ENCODE data around the gene KNL1. TPM values are rescaled to one million over a fixed set of nuclear protein-coding genes. Genes with fewer than 3 reads are reported as not detected.

The KNL1 gene, protein sequence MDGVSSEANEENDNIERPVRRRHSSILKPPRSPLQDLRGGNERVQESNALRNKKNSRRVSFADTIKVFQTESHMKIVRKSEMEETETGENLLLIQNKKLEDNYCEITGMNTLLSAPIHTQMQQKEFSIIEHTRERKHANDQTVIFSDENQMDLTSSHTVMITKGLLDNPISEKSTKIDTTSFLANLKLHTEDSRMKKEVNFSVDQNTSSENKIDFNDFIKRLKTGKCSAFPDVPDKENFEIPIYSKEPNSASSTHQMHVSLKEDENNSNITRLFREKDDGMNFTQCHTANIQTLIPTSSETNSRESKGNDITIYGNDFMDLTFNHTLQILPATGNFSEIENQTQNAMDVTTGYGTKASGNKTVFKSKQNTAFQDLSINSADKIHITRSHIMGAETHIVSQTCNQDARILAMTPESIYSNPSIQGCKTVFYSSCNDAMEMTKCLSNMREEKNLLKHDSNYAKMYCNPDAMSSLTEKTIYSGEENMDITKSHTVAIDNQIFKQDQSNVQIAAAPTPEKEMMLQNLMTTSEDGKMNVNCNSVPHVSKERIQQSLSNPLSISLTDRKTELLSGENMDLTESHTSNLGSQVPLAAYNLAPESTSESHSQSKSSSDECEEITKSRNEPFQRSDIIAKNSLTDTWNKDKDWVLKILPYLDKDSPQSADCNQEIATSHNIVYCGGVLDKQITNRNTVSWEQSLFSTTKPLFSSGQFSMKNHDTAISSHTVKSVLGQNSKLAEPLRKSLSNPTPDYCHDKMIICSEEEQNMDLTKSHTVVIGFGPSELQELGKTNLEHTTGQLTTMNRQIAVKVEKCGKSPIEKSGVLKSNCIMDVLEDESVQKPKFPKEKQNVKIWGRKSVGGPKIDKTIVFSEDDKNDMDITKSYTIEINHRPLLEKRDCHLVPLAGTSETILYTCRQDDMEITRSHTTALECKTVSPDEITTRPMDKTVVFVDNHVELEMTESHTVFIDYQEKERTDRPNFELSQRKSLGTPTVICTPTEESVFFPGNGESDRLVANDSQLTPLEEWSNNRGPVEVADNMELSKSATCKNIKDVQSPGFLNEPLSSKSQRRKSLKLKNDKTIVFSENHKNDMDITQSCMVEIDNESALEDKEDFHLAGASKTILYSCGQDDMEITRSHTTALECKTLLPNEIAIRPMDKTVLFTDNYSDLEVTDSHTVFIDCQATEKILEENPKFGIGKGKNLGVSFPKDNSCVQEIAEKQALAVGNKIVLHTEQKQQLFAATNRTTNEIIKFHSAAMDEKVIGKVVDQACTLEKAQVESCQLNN (N-terminal part only)
- 10 to 100 TPM; 22.1 to 22.5 TPM for total RNA-seq

DNA sequence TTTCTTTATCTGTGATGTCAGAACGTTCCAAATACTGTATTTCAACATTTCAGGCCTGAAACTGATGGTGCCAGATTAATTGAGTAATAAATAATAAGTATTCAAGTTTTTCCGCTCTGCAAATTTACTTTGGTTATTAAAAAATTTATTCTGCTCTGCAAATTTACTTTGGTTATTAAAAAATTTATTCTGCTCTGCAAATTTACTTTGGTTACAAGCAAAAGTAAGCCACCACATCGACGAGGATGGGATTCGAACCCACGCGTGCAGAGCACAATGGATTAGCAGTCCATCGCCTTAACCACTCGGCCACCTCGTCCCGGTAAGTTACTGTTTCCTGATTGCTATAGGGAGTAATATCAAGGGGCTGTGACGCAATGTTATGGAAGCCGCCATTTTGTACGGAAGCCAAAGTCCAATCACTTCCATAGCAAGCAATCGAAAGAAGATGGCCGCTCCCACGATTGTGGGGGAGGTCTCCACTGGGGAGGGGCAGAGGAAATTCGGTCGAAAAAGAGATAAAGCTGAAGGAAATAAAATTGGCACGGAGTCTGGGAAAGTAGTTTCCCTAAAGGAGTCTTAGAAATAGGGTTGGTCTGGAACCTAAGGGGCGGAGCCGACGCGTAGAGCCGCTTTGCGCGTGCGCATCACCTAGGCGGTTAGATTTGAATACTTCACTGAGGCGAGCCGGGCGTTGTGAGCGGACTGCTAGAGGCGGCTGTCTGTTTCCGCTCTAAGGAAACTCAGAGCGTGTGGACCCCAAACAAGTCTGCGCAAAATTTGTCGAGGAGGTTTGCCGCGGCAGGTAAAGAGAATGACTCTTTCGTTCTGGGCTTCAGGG is at the start of gene KNL1:
Gene KNL1 (plus strand): TSS at position 662 of the 841 bp plus-strand sequence. CDS start 8,683 bp downstream, outside the sequence.
- CTCF ChIA-PET = interaction anchor here (1.2 to 1.7 kb wide), 3 partner anchors 8 to 29 kb away, joined by 3 to 5 read pairs (median 3); partner anchors contain the start of gene CCDC32
- POLR2A ChIA-PET = interaction anchor here (0.9 to 1.2 kb wide), 2 partner anchors 25 to 30 kb away, joined by 3 to 6 read pairs; partner anchors contain the start of gene RPUSD2

GRCh38 chr15:40545457-40545856 is 48.6 kb upstream of the KNL1 start:
- POLR2A ChIA-PET = no interaction called here
- CTCF ChIA-PET = no interaction called here

GRCh38 chr15:40548610-40549009 is 45.4 kb upstream of the KNL1 start:
- CTCF ChIA-PET = no interaction called here
- POLR2A ChIA-PET = no interaction called here

GRCh38 chr15:40549894-40550293 is 44.2 kb upstream of the KNL1 start:
- ChIA-PET CTCF (no interaction called here), POLR2A (no interaction called here)

DNA sequence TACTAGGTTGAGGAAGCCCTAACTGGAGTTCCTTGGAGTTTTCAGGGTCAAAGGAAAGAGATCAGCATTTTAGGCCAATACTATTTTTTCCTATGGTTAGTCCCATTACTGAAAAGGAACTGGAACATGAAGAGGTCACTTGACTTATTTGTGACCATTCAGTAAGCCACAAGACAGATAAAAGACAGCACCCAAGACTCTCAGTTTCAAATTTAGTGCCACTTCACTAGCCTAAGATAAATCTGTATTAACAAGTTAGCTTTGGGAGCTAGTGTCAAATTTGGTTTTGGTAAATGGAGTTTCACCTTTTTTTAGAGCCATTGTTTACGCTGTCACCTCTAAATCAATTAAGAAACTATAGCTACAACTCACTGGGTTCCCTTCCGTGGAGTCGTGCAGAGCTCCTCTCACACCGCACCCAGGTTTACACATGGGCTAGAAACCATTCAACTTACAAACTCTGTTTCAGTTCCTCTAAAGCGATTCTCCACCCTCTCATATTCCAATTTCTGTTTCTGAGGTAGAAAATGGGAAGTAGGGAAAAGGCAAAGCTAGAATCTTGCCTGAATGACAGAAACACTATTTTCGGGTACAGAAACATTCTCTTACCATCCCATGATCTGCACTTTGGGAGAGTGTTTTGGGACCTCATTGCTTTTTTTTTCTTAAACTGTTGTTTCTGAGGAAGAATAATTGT is 43.6 kb upstream of the KNL1 start:
- POLR2A ChIA-PET = no interaction called here
- CTCF ChIA-PET = no interaction called here

DNA sequence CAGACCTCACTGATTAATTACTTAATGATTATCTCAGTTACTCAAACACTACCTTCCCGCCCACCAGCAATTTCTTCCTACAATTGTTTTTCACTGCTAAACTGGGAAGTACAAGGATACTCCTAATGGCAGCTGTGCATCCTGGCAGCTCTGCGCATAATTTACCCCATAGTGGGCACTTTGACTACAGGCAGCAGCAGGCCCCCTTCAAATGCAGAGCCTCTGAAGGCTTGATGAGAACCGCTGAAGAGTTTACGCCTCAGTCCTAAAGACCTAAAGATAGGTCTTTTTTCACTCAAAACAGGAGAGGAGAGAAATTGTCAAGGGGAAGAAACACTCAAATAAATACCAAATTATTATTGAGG is 39.9 kb upstream of the KNL1 start:
- ChIA-PET POLR2A (no interaction called here), CTCF (interaction anchor here (0.6 to 1.8 kb wide), 2 partner anchors 34 to 124 kb away, joined by 4 to 6 read pairs; no protein-coding TSS in a partner anchor)

GRCh38 chr15:40555876-40556275 is 38.2 kb upstream of the KNL1 start:
- POLR2A ChIA-PET = no interaction called here
- CTCF ChIA-PET = no interaction called here

GRCh38 chr15:40558952-40559742 is 34.9 kb upstream of the KNL1 start:
- ChIA-PET POLR2A (no interaction called here), CTCF (no interaction called here)

DNA sequence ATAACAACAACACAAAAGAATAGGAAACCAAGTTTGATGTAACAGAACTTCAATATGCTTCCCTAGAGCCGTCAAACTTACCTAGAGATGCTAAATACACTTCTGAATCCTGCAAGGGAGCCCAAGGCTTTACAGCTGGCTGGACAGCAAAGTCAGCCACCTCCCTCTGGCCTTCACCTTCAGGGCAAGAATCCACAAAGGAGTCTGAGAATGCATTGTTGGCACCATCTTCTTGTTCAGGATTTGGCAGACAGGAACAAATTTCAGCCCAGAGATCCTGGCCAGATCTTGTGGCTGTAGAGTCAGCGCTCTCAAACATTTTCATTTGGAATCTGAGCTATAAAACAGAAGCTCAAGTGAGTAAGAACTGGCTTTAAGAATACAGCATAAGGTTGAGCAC is 31.4 kb upstream of the KNL1 start:
- ChIA-PET POLR2A (interaction anchor here (0.6 kb wide), 1 partner anchor 582 kb away, joined by 6 read pairs; no protein-coding TSS in a partner anchor), CTCF (interaction anchor here (0.5 to 1.3 kb wide), 3 partner anchors 29 to 44 kb away, joined by 3 read pairs; no protein-coding TSS in a partner anchor)

DNA sequence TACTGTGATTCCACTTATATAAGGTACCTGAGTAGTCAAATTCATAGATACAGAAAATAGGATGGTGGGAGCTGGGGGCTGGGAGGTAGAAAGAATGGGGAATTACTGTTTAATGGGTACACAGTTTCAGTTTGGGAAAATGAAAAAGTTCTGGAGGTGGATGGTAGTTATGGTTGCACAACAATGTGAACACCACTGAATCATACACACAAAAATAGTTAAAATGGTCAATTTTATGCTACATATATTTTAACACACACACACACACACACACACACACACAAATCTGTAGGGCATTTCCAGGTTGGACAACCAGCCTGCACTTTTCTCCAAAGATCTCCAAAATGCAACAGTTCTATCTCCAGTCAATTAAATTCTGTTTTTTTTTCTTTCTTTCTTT is 30.6 kb upstream of the KNL1 start:
- POLR2A ChIA-PET = no interaction called here
- CTCF ChIA-PET = interaction anchor here (0.5 to 1.3 kb wide), 2 partner anchors 28 to 35 kb away, joined by 3 read pairs; no protein-coding TSS in a partner anchor

- POLR2A ChIA-PET = interaction anchor here (0.6 to 1.4 kb wide), 3 partner anchors 25 to 130 kb away, joined by 3 to 4 read pairs (median 4); partner anchors contain the start of gene RAD51
- CTCF ChIA-PET = interaction anchor here (0.9 to 1.4 kb wide), 3 partner anchors 25 to 294 kb away, joined by 3 to 4 read pairs (median 3); no protein-coding TSS in a partner anchor
Measured at GRCh38 chr15:40564591-40565332, 29.3 kb upstream of the KNL1 start, which contains the start of gene CCDC32. Gene CCDC32 (minus strand): TSS chr15:40565042. CDS start chr15:40563015, 2,027 bp downstream.

DNA sequence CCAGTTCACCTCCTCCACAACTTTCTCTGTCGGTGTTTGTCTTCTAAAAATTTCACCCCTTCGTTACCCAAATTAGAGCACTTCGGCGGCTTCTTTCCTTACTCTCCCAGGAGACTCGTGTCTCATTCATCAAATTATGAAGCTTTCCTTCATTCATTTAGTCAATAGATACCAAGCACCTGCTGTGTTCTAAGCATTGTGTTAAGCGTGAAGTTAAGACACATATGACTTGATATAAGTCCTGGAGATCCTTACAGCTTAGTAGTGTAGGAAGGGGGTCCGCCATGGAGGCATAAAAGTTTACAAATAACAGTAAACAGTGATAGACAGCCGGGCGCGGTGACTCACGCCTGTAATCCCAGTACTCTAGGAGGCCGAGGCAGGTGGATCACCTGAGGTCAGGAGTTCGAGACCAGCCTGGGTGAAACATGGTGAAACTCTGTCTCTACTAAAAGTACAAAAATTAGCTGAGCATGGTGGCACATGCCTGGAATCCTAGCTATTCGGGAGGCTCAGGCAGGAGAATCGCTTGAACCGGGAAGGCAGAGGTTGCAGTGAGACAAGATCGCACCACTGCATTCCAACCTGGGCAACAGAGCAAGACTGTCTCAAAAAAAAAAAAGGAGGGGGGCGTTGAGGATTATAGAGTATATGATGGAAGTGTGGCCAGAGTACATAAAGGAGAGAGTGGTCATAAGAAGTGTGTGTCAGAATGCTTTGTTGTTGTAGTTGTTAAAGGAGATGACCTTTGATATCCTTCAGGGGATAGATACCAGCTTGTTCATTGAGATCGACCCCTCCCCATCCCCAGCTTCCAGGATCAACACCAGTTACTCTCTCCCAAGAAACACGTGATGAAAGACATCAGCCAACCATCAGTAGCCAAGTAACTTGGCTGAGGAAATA is 28.5 kb upstream of the KNL1 start:
- CTCF ChIA-PET = interaction anchor here (0.6 to 1.4 kb wide), 6 partner anchors 24 to 294 kb away, joined by 3 to 4 read pairs (median 3); no protein-coding TSS in a partner anchor
- POLR2A ChIA-PET = interaction anchor here (1.0 to 1.4 kb wide), 2 partner anchors 24 to 129 kb away, joined by 4 read pairs; partner anchors contain the start of gene RAD51

DNA sequence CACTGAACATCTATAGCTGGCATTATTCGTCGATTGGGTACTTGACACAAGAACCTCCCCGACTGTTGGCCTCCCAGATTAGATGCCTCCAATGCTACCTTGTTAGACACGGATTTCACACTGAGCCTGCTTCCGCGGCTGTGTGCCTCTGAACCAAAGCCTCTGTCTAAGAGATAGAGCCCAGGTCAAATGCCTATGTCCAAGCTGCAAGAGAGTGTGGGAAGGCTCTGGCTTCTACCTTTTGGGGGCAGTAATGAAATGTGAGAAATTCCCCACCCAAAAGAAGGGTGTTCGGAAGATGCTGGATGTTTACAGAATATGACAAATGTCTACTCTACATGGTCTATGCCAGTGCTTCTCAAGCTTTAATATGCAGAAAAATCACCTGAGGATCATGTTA is 26.9 kb upstream of the KNL1 start:
- ChIA-PET CTCF (no interaction called here), POLR2A (interaction anchor here (0.6 kb wide), 1 partner anchor 26 kb away, joined by 4 read pairs; no protein-coding TSS in a partner anchor)

DNA sequence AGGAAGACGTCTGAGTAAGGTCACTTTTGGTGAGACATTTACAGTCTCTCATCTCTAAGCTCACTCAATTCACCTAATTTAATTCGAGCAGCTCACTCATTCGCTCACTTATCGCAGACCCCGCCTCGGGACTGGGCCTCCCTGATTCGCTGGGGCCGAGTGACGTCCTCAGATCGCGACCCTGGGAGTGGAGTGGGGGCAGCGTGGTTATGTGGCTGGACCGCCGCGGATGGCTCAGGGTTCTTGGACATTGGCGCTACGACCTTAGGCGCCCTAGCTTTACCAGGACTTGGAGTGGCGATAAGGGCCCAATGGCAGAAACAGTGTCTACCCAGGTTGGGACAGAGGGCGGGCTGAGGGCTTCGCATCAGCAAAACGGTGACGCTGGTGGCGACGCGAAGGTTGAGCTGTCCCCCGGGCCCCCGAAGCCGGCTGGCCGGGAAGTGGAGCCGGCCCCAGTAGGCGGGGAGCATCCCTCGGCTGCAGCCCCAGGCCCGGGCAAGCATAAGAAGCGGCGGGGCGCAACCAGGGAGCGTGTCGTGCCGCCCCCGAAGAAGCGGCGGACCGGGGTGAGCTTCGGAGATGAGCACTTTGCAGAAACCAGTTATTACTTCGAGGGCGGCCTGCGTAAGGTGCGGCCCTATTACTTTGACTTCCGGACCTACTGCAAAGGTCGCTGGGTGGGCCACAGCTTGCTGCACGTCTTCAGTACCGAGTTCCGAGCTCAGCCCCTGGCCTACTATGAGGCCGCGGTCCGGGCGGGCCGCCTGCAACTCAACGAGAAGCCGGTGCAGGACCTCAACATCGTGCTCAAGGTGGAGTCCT is 24.7 kb upstream of the KNL1 start, which contains the start of gene RPUSD2:
Gene RPUSD2 (plus strand): TSS at position 171 of the 825 bp plus-strand sequence. CDS start 39 bp downstream, at position 210.
- POLR2A ChIA-PET = interaction anchor here (0.5 to 1.8 kb wide), 10 partner anchors 20 to 547 kb away, joined by 3 to 7 read pairs (median 5); partner anchors contain the start of genes INO80, KNL1, KNSTRN and RAD51
- CTCF ChIA-PET = interaction anchor here (1.0 to 1.4 kb wide), 3 partner anchors 20 to 195 kb away, joined by 3 to 11 read pairs (median 4); partner anchors contain the start of gene GCHFR

Data from activated CD8-positive, alpha-beta memory T cell treated with anti-CD3 and anti-CD28 coated beads for 36 hours (primary cell).